GM19035 (cell line): Measurements from ENCODE around the gene HMGCS2.
"Not testable (repeated sequence)": the region's sequence is repeated elsewhere in the genome, so short reads cannot be mapped to it uniquely, and the experiment has no call there.

Experiments
- ATAC-seq: cut with Tn5 transposase; IDR thresholded peaks from one replicate; pipeline ENCODE4 v1.9.1; 2021; ENCODE audit not compliant: unreplicated experiment

The HMGCS2 gene

DNA sequence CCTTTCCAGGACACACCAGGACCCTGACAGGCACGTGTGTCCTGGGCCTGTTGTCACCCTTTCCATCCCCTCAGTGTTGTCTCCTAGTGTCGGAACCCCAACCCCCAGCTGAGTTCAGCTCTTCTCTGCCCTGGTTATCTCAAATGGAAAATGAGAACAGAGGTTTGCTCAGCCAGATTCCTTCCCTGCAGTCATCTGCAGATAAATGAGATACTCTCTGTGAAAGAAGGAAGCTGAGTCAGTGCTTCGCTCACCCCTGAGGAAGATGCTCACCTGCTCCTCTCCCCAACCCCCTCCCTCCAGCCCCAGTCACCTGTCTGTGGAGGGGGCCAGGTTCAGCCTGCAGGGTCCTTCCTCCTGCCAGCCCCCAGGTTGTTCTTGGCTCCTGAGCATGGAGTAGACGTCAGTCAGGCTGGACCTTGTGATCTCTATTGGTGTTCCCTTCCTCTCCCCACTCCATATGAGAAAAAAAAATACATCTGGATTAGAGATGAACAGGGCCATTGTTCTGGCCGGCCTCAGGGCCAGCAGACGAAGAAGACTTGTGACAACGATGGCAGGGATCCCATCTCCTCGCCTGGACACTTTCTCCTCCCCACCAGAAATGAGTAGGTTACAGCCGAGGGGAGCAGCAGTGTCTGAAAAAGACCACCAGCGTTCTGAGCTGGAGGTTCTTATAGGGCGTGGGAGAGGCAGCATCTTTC lies 36.1 kb downstream of the HMGCS2 start:
- ATAC-seq, result no peak

DNA sequence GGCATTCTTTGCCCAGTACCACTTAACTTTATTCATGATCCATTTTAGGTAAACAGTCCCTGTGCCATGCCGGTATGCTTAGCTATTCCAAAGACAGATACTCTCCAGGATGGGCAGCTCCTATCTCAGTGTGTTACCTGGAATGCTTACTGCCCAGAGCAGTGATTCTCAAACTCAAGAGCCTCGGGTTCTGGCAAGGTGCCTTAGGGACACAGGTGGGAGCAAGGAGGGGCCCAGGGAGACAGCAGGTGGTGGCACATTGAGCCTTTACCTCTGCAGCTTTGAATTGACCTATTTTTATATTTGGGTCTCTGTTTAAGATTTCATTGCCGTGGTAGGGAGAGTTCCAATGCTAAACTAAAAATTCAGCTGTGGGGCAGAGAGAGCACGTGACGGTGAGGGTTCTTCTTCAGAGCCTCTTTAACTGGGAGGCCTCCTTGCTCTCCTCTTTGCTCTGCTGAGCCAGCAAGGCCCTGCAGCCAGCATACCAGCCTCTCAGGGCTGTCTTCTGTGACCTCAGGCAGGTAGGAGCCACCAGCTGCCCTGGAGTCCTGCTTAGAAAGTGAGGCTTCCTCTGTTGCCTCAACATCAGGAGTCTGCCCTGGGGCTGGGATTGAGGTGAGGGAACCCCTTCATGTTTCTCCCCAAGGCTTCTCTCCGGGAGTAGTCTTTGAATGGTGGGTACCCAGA lies 36.8 kb downstream of the HMGCS2 start:
- ATAC-seq, result no peak

DNA sequence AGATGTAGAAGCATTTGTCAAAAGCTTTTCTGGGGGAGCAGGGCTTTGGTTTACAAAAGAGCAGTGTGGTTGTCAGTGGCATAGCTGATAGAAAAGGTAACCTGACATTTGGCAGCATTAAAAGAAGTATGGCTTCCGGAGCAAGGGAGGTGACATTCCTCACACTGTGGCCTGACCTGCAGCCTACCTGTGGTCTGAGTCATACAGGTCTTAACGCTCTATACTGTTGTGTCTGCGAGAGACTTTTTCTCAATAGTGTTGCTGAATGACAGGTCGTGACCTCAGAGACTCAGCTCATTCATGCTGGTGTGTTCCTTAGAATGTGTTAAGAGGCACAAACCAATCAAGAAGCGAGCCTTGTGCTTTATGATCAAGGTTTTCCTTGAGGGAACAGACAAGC lies 37.6 kb downstream of the HMGCS2 start:
- no peak for ATAC-seq

DNA sequence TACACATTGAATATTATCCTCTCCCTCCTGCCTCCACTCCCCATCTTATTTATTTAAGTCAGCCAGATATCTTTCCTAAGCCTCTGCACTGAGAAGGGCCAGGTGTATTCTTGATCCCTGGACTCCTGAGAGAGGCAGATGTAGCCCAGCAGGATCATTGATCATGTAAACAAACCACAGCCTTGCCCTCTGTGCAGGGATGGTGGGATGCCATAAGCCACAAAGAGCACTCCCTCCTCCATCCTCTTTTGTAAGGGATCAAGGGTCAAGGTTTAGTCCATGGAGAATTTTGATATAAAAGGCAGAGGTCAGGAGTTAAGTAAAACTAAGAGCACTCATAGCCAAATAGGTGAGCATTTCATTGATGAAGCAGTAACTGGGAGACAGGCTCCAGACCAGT lies 39.7 kb downstream of the HMGCS2 start:
- no peak for ATAC-seq

DNA sequence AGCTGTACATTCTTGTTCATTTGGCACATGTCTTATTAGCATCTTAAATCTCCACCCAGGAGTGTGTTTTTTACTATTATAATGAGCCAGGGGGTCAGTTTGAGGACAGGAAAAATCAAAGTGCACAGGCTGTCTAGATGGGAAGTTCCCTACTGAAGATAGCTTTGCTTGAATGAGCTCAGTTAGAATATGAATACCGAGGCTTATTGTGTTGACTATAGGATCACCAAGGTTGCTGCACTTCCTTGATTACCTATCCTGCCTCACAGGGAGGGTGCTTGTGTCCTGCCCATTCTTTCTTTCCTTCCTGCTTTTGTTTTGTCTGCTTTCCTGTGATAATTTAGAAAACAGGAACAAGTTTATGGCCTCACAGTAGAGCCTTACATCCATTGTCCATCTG lies 40.7 kb downstream of the HMGCS2 start:
- ATAC-seq, result no peak

DNA sequence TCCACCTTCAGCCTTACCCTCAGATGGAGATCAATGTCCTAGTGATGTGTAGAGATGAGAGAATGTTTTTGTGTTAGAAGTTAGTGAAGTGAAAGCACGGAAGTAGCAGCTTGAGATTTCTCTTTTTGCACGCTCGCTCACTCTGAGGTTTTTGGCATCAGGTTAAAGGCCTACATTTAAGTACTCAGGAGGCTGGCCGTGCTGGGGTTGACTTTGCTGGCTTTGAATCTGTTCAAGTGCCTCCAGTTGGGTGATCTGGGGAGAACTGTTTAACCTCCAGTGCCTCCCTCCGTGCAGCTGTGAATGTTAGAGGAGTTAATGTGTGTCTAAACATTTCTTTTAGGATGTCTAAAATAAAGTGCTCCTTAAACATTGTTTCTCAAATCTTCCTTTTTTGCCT lies 43.1 kb downstream of the HMGCS2 start:
- no peak for ATAC-seq

DNA sequence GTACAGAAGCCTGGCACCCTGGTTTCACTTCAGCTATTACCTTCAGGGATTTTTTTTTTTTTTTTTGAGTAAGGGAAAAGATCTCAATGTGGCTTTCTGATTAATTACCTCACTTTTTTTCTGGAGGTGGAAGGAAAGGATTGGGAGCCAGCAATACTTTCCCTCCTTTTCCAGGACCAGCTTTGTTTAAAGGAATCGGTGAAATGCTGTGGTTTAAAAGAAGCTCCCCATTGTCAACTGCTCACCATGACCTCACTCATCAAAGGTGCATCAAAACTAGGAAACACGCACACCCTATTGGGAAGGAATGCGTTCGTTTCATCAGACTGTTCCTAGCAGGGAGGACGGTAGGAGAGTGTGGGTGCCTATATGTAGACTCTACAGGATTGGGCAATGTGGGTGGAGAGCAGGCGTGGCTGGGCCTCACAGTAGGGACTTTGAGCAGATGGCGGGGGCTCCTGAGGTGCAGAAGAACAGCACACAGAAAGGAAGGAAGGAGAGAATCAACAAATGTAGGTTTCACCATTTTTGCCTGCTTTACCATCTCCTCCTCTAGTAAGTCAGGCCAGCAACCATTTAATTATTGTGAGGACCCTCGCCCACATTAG lies 44.0 kb downstream of the HMGCS2 start:
- ATAC-seq, result no peak

DNA sequence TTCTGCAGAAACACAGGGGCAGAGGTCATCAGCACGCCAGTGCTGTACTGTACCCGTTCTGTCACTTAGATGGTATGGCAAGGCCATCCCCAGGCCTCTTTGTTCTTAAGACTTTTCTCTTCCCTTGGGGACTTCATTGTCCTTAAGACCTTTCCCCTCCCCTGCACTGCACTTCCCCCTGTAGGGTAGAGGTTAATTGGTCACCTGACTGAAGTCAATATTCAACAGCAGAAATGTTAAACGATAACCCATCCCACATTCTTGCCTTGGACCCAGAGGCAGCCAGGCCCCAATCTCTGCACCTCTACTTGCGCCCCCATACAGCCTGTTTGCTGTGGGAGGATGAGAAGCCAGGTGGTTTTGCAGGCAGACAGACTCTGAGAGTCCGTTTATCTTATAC lies 46.8 kb downstream of the HMGCS2 start:
- ATAC-seq, result no peak

DNA sequence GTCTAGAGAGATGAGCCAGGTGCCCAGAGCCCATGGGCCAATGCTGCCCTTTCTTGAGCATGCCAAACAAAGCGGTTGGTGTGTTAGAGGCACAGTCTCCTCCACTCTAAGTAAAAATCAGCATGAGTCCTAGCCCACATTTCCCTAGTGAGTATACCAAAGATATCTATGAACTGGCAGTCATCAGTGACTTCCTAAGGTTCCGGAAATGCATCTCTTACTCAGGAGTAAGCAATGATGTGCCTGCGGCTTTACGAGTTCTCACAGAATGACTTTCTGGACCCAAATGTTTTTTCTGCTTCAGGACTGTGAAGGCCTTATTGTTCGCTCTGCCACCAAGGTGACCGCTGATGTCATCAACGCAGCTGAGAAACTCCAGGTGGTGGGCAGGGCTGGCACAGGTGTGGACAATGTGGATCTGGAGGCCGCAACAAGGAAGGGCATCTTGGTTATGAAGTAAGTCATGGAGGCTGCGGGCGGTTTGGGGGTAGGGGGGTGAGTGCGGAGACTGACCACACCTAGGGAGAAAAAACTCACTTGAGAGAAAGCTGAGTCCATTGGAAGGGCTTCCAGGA lies 47.8 kb downstream of the HMGCS2 start:
- ATAC-seq, result no peak

DNA sequence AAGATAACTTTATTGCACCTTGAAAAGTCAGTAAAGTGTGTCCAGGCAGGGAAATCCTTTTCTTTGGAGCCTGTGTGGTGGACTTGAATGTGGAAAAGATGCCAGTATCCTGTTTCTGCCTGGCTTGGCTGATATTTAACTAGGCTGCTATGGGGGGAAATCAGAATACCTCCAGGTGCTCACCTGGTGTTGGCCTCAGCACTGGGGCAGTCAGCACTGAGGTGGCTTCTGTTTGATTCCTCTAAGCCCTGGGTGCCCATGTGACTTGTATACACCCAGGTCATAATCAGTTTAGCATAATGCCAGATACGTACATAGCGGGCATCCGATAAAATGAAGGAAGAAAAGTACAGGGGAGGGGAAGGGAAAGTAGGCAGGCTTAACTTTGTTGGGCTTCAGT lies 49.7 kb downstream of the HMGCS2 start:
- ATAC-seq, result no peak

DNA sequence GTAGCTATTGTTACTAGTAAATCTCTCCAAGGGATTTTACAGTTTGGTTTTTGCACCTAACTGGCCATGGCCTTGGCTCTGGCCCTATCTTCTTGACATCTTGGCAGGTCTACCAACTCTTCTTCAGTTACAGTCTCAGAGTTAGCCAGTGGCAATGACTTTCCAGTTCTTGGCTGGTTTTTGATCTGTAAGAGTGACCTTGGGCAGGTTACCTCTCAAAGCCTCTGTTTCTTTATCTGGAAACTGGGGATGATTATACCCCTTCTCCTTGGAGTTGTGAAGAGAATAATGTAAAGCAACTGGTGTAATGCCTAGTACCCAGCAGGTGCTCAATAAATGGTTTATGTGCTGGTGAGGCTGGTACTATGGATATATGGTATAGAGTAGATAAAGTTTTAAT lies 50.3 kb downstream of the HMGCS2 start:
- ATAC-seq, result no peak

DNA sequence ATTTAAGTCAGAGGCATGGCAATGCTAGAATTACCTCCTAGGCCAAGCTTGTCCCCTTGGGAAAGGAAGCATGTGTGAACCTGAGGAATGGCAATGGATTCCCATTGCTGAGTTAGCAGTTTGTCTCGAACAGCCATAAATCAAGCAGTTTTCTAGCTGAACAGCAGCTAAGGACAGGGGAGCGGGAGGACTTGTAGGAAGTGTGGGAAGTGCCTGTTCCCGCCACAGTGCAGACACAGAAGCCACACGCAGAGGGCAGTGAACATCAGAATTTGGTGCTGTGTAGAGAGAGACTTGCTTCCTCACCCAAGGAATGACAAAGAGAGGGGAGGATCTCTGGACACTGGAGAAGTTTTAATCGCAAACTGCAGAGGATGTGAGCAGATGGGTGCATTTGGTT lies 53.2 kb downstream of the HMGCS2 start:
- no peak for ATAC-seq

DNA sequence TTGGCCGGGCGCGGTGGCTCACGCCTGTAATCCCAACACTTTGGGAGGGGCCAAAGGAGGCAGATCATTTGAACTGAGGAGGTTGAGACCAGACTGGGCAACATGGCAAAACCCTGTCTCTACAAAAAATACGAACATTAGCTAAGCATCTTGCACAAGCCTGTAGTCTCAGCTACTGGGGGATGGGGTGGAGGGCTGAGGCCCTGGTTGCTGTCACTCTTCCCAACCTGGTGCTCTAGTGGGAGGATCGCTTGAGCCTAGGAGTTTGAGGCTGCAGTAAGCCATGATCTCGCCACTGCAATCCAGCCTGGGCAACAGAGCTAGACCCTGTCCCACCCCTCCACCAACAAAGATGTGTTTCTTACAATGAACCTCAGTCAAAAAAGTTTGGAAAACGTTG lies 54.1 kb downstream of the HMGCS2 start:
- no peak for ATAC-seq

DNA sequence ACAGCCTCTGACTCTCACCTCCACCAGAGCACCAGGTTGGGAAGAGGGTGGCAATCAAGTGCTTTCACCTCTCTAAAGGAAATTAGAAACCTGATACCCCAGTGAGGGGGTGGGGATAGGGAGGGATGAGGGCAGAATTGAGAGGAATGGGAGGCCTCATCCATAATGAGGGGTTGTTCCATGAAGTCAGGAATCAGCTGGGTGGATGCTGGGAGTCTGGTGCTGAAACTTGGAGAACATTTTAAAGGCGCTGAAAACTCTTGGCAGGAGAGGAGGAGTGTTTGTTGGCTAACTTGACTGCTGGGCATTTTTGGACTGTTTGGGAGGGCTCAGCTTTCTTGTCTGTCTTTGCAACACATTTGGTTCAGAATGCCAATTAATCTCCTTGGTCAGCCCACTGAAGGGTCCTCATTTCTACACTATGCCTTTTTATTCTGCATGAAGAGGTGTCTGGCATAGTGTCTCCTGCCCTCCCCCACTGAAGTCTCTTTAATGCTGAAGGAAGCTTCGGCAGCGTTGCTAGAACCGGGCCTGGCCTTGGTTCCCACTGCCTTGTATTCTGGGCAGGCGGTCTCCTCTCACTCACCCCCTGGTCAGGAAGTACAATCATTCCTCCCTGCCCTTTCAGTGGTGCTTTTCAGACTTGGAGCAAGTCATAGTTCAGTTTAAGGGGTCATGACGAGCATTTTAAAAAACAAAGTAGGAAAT lies 54.8 kb downstream of the HMGCS2 start:
- ATAC-seq, result no peak

DNA sequence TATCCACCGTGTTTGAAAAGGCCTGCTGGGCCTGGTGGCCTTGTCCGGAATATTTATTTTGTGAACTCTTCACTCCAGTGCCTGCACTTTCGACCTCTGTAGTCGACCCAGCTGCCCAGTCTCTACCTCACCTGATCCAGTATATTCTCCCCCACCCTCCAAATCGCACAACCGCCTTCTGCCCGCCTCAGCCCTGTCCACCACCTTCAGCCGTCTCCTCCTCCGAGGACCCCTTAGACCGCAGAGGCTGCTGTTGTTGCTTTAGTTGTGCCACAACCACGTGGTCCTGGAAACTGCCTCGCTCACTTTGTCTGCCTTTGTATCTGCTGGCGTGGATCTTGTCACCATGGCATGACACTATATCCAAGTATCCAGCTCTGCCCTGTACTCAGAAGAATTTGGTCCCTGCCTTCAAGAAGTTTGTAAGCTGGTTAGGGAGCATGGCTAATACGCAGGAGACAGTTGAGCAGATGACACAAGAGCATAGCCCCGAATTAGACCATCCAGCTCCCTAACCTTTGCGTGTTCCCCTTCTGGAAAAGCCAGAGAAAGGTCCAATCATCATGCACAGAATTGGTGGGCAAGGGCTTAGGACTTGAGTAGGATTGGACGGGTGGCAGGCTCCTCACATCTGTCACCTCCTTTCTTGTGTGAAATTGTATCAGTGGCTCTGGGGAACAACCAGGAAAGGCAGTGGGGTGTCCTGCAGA lies 55.5 kb downstream of the HMGCS2 start:
- ATAC-seq, result no peak

DNA sequence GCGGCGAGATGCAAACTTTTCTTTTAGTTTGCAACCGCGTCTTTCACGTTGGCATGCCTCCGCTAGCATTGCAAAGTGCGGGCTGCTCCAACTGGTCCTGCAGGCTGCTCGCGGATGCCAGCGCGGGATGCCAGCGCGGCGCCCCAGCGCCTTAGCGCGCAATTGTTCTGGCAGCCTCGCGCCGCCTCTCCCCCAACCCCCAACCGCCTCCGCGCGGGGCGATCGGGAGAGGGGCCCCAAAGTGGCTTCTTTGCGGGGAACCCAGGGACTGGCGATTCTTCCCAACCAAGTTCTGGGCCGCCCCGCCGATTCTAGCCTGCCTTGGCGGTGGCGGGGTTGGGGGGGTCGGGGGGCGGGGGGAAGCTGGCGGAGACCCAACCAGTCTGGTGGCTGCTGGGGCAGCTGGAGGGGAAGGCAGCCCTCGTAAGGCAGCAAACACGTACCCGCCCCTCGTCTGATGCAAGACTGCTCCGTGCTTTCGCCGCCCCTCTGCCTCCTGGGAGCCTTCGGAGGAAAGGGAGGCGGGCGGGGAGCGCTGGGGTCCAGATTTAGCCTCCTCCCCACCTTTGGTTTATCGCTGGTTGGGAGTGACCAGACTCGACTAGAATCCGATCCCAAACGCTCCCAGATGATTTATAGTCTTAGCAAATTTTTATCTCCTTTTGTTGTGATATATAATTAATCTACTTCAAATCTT lies 56.2 kb downstream of the HMGCS2 start:
- ATAC-seq, result no peak

DNA sequence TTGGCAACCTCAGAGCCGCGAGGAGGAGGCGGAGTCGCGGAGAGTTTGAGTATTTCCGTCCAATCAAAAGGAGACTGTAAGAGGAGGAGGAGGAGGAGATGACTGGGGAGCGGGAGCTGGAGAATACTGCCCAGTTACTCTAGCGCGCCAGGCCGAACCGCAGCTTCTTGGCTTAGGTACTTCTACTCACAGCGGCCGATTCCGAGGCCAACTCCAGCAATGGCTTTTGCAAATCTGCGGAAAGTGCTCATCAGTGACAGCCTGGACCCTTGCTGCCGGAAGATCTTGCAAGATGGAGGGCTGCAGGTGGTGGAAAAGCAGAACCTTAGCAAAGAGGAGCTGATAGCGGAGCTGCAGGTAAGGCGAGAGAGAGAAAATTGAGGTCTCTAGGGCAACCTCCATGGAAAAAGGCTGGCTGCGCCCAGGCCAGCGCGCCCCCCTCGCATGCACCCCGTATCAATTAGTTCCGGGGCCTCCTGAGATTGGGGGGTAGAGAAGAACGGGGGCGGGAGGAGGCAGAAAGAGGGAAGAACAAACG lies 56.8 kb downstream of the HMGCS2 start, which contains the start of gene PHGDH:
PHGDH (plus strand) TSS at position 131 of the 538 bp plus-strand sequence; CDS start at position 220, 89 bp downstream.
- ATAC-seq, result peak; percentile 81

DNA sequence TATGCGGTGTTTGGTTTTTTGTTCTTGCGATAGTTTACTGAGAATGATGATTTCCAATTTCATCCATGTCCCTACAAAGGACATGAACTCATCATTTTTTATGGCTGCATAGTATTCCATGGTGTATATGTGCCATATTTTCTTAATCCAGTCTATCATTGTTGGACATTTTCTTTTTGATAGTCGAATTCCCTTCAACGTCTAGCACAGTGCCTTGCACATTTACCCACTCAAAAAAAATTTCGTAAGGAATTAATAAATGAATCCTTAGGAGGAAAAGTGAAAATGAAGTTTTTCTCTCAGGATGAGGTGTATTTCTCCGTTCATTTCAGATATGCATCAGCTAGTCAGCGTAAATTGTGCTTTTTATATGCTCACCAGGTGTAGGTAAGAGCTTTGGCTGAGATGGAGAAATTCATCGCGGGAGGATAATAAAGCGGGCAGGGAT lies 57.3 kb downstream of the HMGCS2 start:
- not testable (repeated sequence) for ATAC-seq

DNA sequence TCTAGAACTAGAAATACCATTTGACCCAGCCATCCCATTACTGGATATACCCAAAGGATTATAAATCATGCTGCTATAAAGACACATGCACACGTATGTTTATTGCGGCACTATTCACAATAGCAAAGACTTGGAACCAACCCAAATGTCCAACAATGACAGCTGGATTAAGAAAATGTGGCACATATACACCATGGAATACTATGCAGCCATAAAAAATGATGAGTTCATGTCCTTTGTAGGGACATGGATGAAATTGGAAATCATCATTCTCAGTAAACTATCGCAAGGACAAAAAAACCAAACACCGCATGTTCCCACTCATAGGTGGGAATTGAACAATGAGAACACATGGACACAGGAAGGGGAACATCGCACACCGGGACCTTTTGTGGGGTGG lies 62.1 kb downstream of the HMGCS2 start:
- ATAC-seq, result not testable (repeated sequence)
